ENCODE measurements around the gene DYNLL2. TPM values are rescaled to one million over a fixed set of nuclear protein-coding genes. Genes with fewer than 3 reads are reported as not detected.
A peak's percentile ranks its signal among the peaks of the same experiment; 100 is the strongest.

Gene DYNLL2
- total and polyA plus RNA-seq, 9 of the 15 experiments (the other 6 are each of a cell fraction or from before 2014, with no cell fraction given), result 1.8 to 24.5 (median 13.0) TPM

DNA sequence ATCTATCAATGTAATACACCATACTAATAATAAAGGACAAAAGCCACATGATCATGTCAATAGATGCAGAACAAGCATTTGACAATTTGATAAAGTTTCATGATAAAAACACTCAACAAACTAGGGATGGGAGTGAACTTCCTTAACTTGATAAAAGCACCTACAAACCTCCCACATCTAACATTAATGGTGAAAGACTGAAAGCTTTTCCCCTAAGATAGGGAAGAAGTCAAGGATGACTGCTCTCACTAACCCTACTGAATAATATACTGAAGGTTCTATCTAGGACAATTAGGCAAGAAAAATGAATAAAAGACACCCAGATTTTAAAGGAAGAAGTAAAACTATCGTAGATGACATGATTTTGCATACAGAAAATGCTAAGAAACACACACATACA is 10.4 kb upstream of the DYNLL2 start (continued):
- TF ChIP-seq HMBOX1 (IDR thresholded peaks at IDR 0.05) (peak; percentile 58), NFXL1 (CRISPR knock-in tag; IDR thresholded peaks at IDR 0.05) (no peak), TEAD4 (IDR thresholded peaks at IDR 0.05; ENCODE audit: low read length) (no peak), TEAD4 (CRISPR knock-in tag; IDR thresholded peaks at IDR 0.05; ENCODE audit: borderline replicate concordance) (no peak), HINFP (tag; conservative IDR thresholded peaks at IDR 0.05; ENCODE audit: low read depth) (no peak), ZBTB49 (CRISPR knock-in tag; IDR thresholded peaks at IDR 0.05; ENCODE audit: borderline replicate concordance) (no peak), ZNF224 (CRISPR knock-in tag; IDR thresholded peaks at IDR 0.05) (no peak), MAX (CRISPR knock-in tag; IDR thresholded peaks at IDR 0.05) (no peak), POLR3A (IDR thresholded peaks at IDR 0.05; ENCODE audit: borderline replicate concordance, extremely low read depth, insufficient read depth, insufficient read length) (no peak), E2F8 (IDR thresholded peaks at IDR 0.05; ENCODE audit: low read depth, partially characterized antibody) (no peak)
